Sigmoid colon (tissue), 7 donors: ENCODE measurements around the gene CTSL. TPM values are rescaled to one million over a fixed set of nuclear protein-coding genes. Genes with fewer than 3 reads are reported as not detected.

Source experiments
- DNase-seq: peaks from one replicate; pipeline ENCODE4 v3.0.0-alpha.2; 2019
- H3K27ac ChIP-seq, 4 donors: fragments of 200-600 bp; sonication (generic); one replicate each; pipeline ENCODE4 v1.5.1; 2016 to 2019; ENCODE audit warnings: mild to moderate bottlenecking in 1 of 4
- H3K27me3 ChIP-seq, 3 donors: fragments of 200-600 bp; sonication (generic); one replicate each; pipeline ENCODE4 v1.5.1; 2019; ENCODE audit warnings: mild to moderate bottlenecking in 1 of 3
- H3K36me3 ChIP-seq, 4 donors: fragments of 200-600 bp; sonication (generic); one replicate each; pipeline ENCODE4 v1.5.1; 2016 to 2019
- H3K4me1 ChIP-seq, 4 donors: fragments of 200-600 bp; sonication (generic); one replicate each; pipeline ENCODE4 v1.5.1; 2017 to 2019
- H3K4me3 ChIP-seq, 4 donors: fragments of 200-600 bp; sonication (generic); one replicate each; pipeline ENCODE4 v1.5.1; 2017 to 2019; ENCODE audit warnings: mild to moderate bottlenecking in 2 of 4, moderate library complexity in 1 of 4
- H3K9me3 ChIP-seq, 4 donors: fragments of 200-600 bp in 3 of 4; sonication (generic) in 3 of 4; one replicate each; pipeline versions ENCODE4 v1.5.1 to v1.6.1; 2013 to 2019
- EP300 ChIP-seq, 4 donors: sonication (generic); formaldehyde crosslinking; IDR thresholded peaks; one replicate each; pipeline ENCODE4 v1.6.1; 2017; ENCODE audit warnings: antibody characterized with exemption in 4 of 4
- POLR2A ChIP-seq, 2 donors: fragments of 450-650 bp; IDR thresholded peaks; one replicate each; pipeline ENCODE4 v1.6.1; 2016; ENCODE audit warnings: antibody characterized with exemption in 2 of 2, mild to moderate bottlenecking in 2 of 2, moderate library complexity in 2 of 2
- POLR2AphosphoS5 ChIP-seq, 4 donors: sonication (generic); formaldehyde crosslinking; IDR thresholded peaks; one replicate each; pipeline ENCODE4 v1.6.1; 2017; ENCODE audit warnings: antibody characterized with exemption in 4 of 4
- WGBS, 2 donors: extraction: QIAGEN DNeasy Blood & Tissue Kit; methylation state at CpG; one replicate each; pipeline ENCODE4 v1.1.7; 2013; 5-methylcytosine and 5-hydroxymethylcytosine counted together
- intact Hi-C: fragments of 100-400 bp; cut with DNase I; formaldehyde crosslinking; loops from one replicate; pipeline ENCODE4 v1.15.1; 2023
- polyA plus RNA-seq, 3 donors: library from polyadenylated mRNA; stranded (reverse); fragments of 200-250 nt; gene quantifications; one replicate each; pipeline ENCODE4 v1.2.3, GENCODE V29; 2013
- total RNA-seq, 4 donors: library from RNA; depleted of rRNA; stranded (reverse); fragments of >200 nt; gene quantifications; one replicate each; pipeline ENCODE4 v1.1.0, GENCODE V29; 2016
- TF ChIP-seq, protein P1 (sequence below), 4 experiments: fragments of 450-650 bp in 3 of 4; fragments of 200-600 bp in 1 of 4; IDR thresholded peaks; one replicate each; pipeline ENCODE4 v1.5.1; 2016 to 2019; ENCODE audit warnings: antibody characterized with exemption in 4 of 4, mild to moderate bottlenecking in 3 of 4, moderate library complexity in 2 of 4
- donor health status: healthy with polysubstance abuse.
- donor health status: Bipolar disorder and iron deficiency.
- donor health status: healthy.

The CTSL gene
- total and polyA plus RNA-seq, 7 donors = 35.4 to 179 (median 107) TPM

- TF ChIP-seq EP300 (IDR thresholded peaks at IDR 0.05) (no peak), POLR2AphosphoS5 (IDR thresholded peaks at IDR 0.05) (no peak), POLR2A (IDR thresholded peaks at IDR 0.05) (no peak)
- TF ChIP-seq, protein P1, sequence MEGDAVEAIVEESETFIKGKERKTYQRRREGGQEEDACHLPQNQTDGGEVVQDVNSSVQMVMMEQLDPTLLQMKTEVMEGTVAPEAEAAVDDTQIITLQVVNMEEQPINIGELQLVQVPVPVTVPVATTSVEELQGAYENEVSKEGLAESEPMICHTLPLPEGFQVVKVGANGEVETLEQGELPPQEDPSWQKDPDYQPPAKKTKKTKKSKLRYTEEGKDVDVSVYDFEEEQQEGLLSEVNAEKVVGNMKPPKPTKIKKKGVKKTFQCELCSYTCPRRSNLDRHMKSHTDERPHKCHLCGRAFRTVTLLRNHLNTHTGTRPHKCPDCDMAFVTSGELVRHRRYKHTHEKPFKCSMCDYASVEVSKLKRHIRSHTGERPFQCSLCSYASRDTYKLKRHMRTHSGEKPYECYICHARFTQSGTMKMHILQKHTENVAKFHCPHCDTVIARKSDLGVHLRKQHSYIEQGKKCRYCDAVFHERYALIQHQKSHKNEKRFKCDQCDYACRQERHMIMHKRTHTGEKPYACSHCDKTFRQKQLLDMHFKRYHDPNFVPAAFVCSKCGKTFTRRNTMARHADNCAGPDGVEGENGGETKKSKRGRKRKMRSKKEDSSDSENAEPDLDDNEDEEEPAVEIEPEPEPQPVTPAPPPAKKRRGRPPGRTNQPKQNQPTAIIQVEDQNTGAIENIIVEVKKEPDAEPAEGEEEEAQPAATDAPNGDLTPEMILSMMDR (IDR thresholded peaks at IDR 0.05) = no peak
- Histone ChIP-seq H3K9me3 (no peaks in the 10 kb centered on the region), H3K27me3 (peaks cover 0 to 10% (median 4%) of the 10 kb centered on the region in 3 donors), H3K4me3 (no peak overlapping the region), H3K4me1 (no peaks in the 10 kb centered on the region), H3K27ac (no peak overlapping the region), H3K36me3 (no peaks in the 10 kb centered on the region)
- WGBS, 2 donors = 23 to 29% methylated on average over 1 of the region's 1 CpG
- no peak for DNase-seq
- intact Hi-C loops = no loop called here
Measured at GRCh38 chr9:87766697-87767096, 40.8 kb downstream of the CTSL start.

DNA sequence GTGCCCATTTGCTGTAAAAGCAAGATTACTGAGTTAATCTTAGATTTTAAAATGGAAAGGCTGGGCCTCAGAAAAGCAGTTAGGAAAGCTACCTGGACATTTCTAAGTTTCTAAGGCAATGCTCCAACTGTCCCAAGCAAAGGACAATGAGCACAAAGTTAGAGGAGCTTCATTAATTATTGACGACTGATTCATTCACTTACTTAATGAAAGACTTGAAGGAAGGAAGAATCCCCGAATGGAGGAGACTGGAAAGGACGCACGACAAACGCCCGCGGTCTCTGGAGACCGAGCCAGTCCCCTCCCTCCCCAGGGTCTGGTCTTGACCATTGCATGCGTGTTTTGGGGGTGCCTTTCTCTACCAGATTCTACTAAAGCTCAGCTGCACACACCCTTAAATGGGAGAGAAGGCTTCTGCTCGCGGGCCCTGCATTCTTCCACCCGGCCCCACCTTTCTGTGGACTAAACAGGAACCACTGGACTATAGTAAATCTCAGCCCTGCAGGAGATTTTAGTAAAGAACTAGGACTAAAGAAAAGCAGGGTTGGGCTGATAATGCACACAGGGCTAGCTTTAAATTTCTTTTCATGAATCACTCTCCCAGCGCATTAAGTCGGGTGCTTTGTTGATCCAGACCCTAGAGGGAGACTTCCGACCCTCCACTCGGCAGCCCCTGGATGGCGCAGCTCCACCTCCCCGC is 44.8 kb downstream of the CTSL start:
- WGBS, 2 donors = 63 to 75% methylated on average over 18 of the region's 18 CpGs
- Histone ChIP-seq H3K4me3 (no peak overlapping the region), H3K9me3 (no peaks in the 10 kb centered on the region), H3K4me1 (no peaks in the 10 kb centered on the region), H3K27ac (no peak overlapping the region), H3K36me3 (no peaks in the 10 kb centered on the region), H3K27me3 (peaks cover 0 to 11% (median 4%) of the 10 kb centered on the region in 3 donors)
- DNase-seq = no peak
- TF ChIP-seq POLR2A (IDR thresholded peaks at IDR 0.05) (no peak), EP300 (IDR thresholded peaks at IDR 0.05) (no peak), POLR2AphosphoS5 (IDR thresholded peaks at IDR 0.05) (no peak)
- TF ChIP-seq, protein P1 (IDR thresholded peaks at IDR 0.05) = no peak
- intact Hi-C loops = no loop called here

DNA sequence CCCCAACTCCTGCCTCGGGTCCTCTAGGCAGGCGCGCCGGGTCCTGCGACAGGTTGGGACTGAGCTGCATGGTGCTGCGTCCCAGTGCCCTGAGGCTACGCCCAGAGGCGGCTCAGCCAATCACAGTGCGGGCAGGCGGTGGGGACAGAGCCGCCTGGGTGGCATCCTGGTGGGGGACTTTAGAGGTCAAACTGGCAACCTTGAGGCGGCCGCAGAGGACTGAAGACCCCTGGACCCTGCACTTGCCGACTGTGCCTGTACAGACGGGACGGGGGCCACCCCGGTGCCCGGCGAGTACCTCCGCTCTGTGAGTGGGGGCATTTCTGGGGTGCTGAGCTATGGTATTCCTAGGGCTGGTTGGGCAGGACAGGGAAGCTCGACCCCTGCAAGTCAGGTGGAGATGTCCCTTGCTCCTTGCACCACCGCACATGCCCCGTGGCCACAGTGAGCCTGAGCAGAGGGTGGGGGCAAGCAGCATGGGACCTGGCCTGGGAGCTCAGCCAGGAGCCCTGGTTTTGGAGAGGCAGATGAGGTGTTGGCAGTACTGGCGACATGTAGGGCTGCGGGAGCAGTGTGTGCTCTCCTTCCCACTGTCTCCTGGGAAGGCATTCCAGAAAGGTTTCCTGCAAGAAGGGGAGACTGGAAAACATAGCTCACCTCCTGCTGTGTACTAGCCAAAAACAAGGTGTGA is 45.5 kb downstream of the CTSL start:
- intact Hi-C loops = no loop called here
- WGBS, 2 donors = 67 to 79% methylated on average over 25 of the region's 25 CpGs

GRCh38 chr9:87776481-87777379 is 50.8 kb downstream of the CTSL start:
- H3K27me3 ChIP-seq = peaks cover 0 to under 1% (median 0%) of the 10 kb centered on the region in 3 donors
- H3K4me3 ChIP-seq = no peak overlapping the region
- intact Hi-C loops = no loop called here
- no peaks in the 10 kb centered on the region for H3K4me1 ChIP-seq
- no peaks in the 10 kb centered on the region for H3K9me3 ChIP-seq
- no peak for TF ChIP-seq POLR2A (IDR thresholded peaks at IDR 0.05)
- TF ChIP-seq, protein P1 (IDR thresholded peaks at IDR 0.05) = no peak
- no peak for DNase-seq
- WGBS, 2 donors = 72 to 84% methylated on average over 8 of the region's 8 CpGs
- no peaks in the 10 kb centered on the region for H3K36me3 ChIP-seq
- no peak overlapping the region for H3K27ac ChIP-seq

More for the DNA sequence above, 45.5 kb downstream of the CTSL start:
- H3K27me3 ChIP-seq = peaks cover 0 to 11% (median 4%) of the 10 kb centered on the region in 3 donors
- H3K36me3 ChIP-seq = no peaks in the 10 kb centered on the region
- H3K27ac ChIP-seq = no peak overlapping the region
- no peak for DNase-seq
- TF ChIP-seq, protein P1 (IDR thresholded peaks at IDR 0.05) = no peak
- TF ChIP-seq EP300 (IDR thresholded peaks at IDR 0.05) = no peak
- no peaks in the 10 kb centered on the region for H3K4me1 ChIP-seq
- no peak overlapping the region for H3K4me3 ChIP-seq
- H3K9me3 ChIP-seq = no peaks in the 10 kb centered on the region
